Measurements from ENCODE around the gene BPIFB1. TPM values are rescaled to one million over a fixed set of nuclear protein-coding genes. Genes with fewer than 3 reads are reported as not detected.

BPIFB1 gene
- total and polyA plus RNA-seq, 2 of the 13 experiments (the other 11 are each of a cell fraction or from before 2014, with no cell fraction given) = 0.82 to 4.4 TPM

- TF ChIP-seq TRAFD1 (CRISPR knock-in tag; IDR thresholded peaks at IDR 0.05; ENCODE audit: borderline replicate concordance) (no peak), RBAK (CRISPR knock-in tag; IDR thresholded peaks at IDR 0.05) (no peak), ZNF34 (CRISPR knock-in tag; IDR thresholded peaks at IDR 0.05; ENCODE audit: borderline replicate concordance) (no peak), ZNF639 (CRISPR knock-in tag; conservative IDR thresholded peaks at IDR 0.05) (no peak), KDM2A (CRISPR knock-in tag; IDR thresholded peaks at IDR 0.05; ENCODE audit: borderline replicate concordance, low read depth) (no peak; the same call in 1 of the 2 replicates), CAMTA2 (CRISPR knock-in tag; IDR thresholded peaks at IDR 0.05; ENCODE audit: borderline replicate concordance) (no peak), CCAR2 (optimal IDR thresholded peaks at IDR 0.05; ENCODE audit: low read depth, low read length) (no peak), E2F2 (CRISPR knock-in tag; IDR thresholded peaks at IDR 0.05; ENCODE audit: borderline replicate concordance) (no peak), ZMAT3 (CRISPR knock-in tag; conservative IDR thresholded peaks at IDR 0.05) (0 out of 2 replicates have a peak, but pooled peaks have one; percentile 55), ZNF282 (IDR thresholded peaks at IDR 0.05; ENCODE audit: partially characterized antibody) (no peak), MED8 (CRISPR knock-in tag; IDR thresholded peaks at IDR 0.05; ENCODE audit: insufficient replicate concordance) (no peak), ZNF160 (CRISPR knock-in tag; IDR thresholded peaks at IDR 0.05) (0 out of 2 replicates have a peak, but pooled peaks have one; percentile 52), RFX1 (IDR thresholded peaks at IDR 0.05) (no peak), ZFAT (CRISPR knock-in tag; conservative IDR thresholded peaks at IDR 0.05) (no peak), ZNF350 (CRISPR knock-in tag; IDR thresholded peaks at IDR 0.05; ENCODE audit: borderline replicate concordance, low read depth) (peak; percentile 64; the same call in 1 of the 2 replicates), NFYC (CRISPR knock-in tag; IDR thresholded peaks at IDR 0.05) (no peak), PBX2 (CRISPR knock-in tag; IDR thresholded peaks at IDR 0.05) (no peak), KAT8 (CRISPR knock-in tag; IDR thresholded peaks at IDR 0.05) (no peak), DR1 (CRISPR knock-in tag; IDR thresholded peaks at IDR 0.05) (no peak), BCL3 (CRISPR knock-in tag; IDR thresholded peaks at IDR 0.05) (0 out of 2 replicates have a peak, but pooled peaks have one; percentile 45), ZBTB25 (CRISPR knock-in tag; IDR thresholded peaks at IDR 0.05) (no peak)
Observed at GRCh38 chr20:33281550-33282146, 1.4 kb upstream of the BPIFB1 start (continued).

Measured in HepG2 (cell line).